ENCODE data around the gene PREX1.
"Not testable (repeated sequence)": the region's sequence is repeated elsewhere in the genome, so short reads cannot be mapped to it uniquely, and the experiment has no call there.

Gene PREX1

GRCh38 chr20:48793776-48794175, 34.0 kb downstream of the PREX1 start:
- no peak for DNase-seq (ENCODE audit: low spot score)

GRCh38 chr20:48791666-48792071, 36.1 kb downstream of the PREX1 start:
- DNase-seq (ENCODE audit: low spot score), result no peak

GRCh38 chr20:48791014-48791413, 36.8 kb downstream of the PREX1 start:
- no peak for DNase-seq (ENCODE audit: low spot score)

GRCh38 chr20:48790473-48791003, 37.3 kb downstream of the PREX1 start:
- DNase-seq (ENCODE audit: low spot score), result no peak

- no peak for DNase-seq (ENCODE audit: low spot score)
These were observed 37.9 kb downstream of the PREX1 start for GRCh38 chr20:48789781-48790472.

GRCh38 chr20:48789185-48789668, 38.6 kb downstream of the PREX1 start:
- DNase-seq (ENCODE audit: low spot score), result no peak

GRCh38 chr20:48788486-48789072, 39.2 kb downstream of the PREX1 start:
- no peak for DNase-seq (ENCODE audit: low spot score)

- no peak for DNase-seq (ENCODE audit: low spot score)
These were observed 39.9 kb downstream of the PREX1 start for GRCh38 chr20:48787861-48788375.

- DNase-seq (ENCODE audit: low spot score), result no peak
These were observed 40.7 kb downstream of the PREX1 start for GRCh38 chr20:48786951-48787705.

- no peak for DNase-seq (ENCODE audit: low spot score)
These were observed 42.0 kb downstream of the PREX1 start for GRCh38 chr20:48785801-48786200.

GRCh38 chr20:48785256-48785655, 42.5 kb downstream of the PREX1 start:
- no peak for DNase-seq (ENCODE audit: low spot score)

GRCh38 chr20:48784273-48784641, 43.5 kb downstream of the PREX1 start:
- DNase-seq (ENCODE audit: low spot score), result no peak

- no peak for DNase-seq (ENCODE audit: low spot score)
These were observed 44.1 kb downstream of the PREX1 start for GRCh38 chr20:48783533-48784272.

GRCh38 chr20:48782901-48783308, 44.9 kb downstream of the PREX1 start:
- no peak for DNase-seq (ENCODE audit: low spot score)

GRCh38 chr20:48782053-48782452, 45.7 kb downstream of the PREX1 start:
- DNase-seq (ENCODE audit: low spot score), result no peak

- no peak for DNase-seq (ENCODE audit: low spot score)
These were observed 46.2 kb downstream of the PREX1 start for GRCh38 chr20:48781634-48782033.

GRCh38 chr20:48779435-48779834, 48.4 kb downstream of the PREX1 start:
- no peak for DNase-seq (ENCODE audit: low spot score)

GRCh38 chr20:48777821-48778220, 50.0 kb downstream of the PREX1 start:
- no peak for DNase-seq (ENCODE audit: low spot score)

- DNase-seq (ENCODE audit: low spot score), result no peak
These were observed 50.8 kb downstream of the PREX1 start for GRCh38 chr20:48777005-48777404.

GRCh38 chr20:48776306-48776705, 51.5 kb downstream of the PREX1 start:
- no peak for DNase-seq (ENCODE audit: low spot score)

GRCh38 chr20:48775545-48775944, 52.3 kb downstream of the PREX1 start:
- DNase-seq (ENCODE audit: low spot score), result not testable (repeated sequence)

GRCh38 chr20:48774696-48775095, 53.1 kb downstream of the PREX1 start:
- no peak for DNase-seq (ENCODE audit: low spot score)

Data from cerebellar cortex (tissue), 1 donor.